Measurements from ENCODE around the gene PLSCR3.

Gene PLSCR3

GRCh38 chr17:7351665-7352502 is 42.4 kb downstream of the PLSCR3 start, which contains the start of gene KCTD11:
Gene KCTD11 (plus strand): TSS chr17:7352162.
- no peak for FAIRE-seq
- DNase-seq (ENCODE audit: low spot score) = peak; percentile 94

GRCh38 chr17:7348478-7349242 is 45.7 kb downstream of the PLSCR3 start:
- DNase-seq (ENCODE audit: low spot score) (no peak), FAIRE-seq (no peak)

DNA sequence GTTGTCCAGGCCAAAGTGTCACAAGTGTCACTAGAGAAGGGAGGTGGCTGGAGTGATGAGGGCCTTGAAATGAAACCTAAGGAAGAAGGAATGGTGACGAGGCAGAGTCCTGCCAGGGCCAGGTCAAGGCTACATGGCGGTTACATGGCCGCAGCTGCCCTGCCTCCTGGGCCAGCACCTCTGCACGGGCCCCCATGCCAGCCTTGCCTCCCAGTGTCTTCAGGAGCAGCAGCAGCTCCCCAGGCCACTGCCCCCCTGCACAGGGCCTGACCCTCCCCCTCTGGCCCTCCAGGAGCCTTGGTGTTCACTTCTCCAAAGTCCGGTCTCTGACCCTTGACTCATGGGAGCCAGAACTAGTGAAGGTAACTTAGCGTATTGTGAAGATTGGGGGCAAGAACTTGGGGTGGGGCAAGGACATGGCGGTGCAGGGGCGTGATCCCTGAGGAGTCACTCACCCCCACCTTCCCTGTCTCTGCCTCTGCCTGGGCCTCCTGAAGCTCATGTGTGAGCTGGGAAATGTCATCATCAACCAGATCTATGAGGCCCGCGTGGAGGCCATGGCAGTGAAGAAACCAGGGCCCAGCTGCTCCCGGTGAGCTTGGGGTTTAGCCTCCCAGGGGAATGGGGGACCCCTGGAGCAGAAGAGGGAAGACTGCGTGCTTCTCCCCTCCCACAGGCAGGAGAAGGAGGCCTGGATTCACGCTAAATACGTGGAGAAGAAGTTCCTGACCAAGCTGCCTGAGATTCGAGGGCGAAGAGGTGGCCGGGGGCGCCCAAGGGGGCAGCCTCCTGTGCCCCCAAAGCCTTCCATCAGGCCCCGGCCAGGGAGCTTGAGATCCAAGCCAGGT is 46.5 kb downstream of the PLSCR3 start:
- DNase-seq (ENCODE audit: low spot score) (no peak), FAIRE-seq (no peak)

DNA sequence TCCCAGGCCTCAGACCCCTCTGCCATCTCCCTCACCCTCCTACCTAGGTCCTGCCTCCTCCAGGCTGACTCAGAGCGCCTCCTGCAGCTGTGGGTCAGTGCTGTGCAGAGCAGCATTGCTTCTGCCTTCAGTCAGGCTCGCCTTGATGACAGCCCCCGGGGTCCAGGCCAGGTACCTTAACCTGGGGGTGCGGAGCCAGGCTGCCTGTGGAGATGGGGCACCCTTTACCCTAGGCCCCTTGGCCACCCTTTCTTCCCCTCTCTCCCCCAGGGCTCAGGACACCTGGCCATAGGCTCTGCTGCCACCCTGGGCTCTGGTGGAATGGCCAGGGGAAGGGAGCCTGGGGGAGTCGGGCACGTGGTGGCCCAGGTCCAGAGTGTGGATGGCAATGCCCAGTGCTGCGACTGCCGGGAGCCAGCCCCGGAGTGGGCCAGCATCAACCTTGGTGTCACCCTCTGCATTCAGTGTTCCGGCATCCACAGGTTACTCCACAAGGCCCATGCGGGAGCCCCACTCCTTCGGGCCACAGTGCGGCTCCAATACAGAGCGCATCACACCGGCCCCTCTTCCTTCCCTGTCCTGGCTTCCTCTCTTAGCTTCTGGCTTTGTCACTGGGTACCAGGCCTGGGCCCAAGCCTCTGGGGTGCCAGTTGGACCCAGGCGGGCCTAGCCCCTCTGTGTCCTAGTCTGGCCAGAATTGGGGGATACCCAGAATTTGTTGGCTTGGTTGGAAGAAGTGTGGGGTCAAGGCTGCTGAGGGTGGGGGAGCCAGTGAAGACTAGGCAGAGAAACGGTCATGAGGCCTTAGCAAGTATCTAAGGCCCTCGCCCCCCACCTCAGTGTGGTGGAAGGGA is 47.3 kb downstream of the PLSCR3 start:
- FAIRE-seq (no peak), DNase-seq (ENCODE audit: low spot score) (no peak)

GRCh38 chr17:7343250-7343649 is 51.1 kb downstream of the PLSCR3 start:
- DNase-seq (ENCODE audit: low spot score) = no peak
- FAIRE-seq = no peak

DNA sequence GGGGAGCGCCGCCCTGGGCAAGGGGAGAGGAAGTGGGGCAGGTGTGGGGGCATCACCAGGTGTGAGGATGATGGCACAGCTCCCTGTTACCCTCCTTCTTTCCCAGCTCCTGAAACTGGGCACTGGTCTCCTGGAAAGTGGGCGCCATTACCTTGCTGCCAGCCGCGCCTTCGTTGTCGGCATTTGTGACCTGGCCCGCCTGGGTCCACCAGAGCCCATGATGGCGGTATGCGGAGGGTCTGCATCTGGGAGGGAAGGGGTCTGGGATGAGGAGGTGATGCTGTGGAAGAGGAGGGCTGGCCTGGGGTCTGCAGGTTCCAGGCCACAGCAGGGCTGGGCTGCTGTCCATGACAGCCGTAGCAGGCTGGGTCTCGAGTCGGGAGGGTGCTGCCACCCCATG is 52.5 kb downstream of the PLSCR3 start:
- DNase-seq (ENCODE audit: low spot score) (no peak), FAIRE-seq (no peak)

GRCh38 chr17:7340179-7340578 is 54.1 kb downstream of the PLSCR3 start:
- no peak for DNase-seq (ENCODE audit: low spot score)
- no peak for FAIRE-seq

All from RCC 7860 (cell line).